Measurements from ENCODE around the gene TRABD2B. TPM values are rescaled to one million over a fixed set of nuclear protein-coding genes. Genes with fewer than 3 reads are reported as not detected.

The TRABD2B gene
- total RNA-seq, 1 experiment from 2014 or later: 0.05 TPM

GRCh38 chr1:47993416-47993740 is 3.8 kb downstream of the TRABD2B start:
- Histone ChIP-seq H4K20me1 (ENCODE audit: insufficient read depth) (no peaks in the 10 kb centered on the region), H3K4me3 (replicated peaks in 1 of 2; ENCODE audit: low read depth in 1 of 2, low read length in 2 of 2) (no peak overlapping the region), H3K9ac (ENCODE audit: low read length) (no peak overlapping the region), H3K27me3 (ENCODE audit: insufficient read depth, low read length) (peaks cover 6% of the 10 kb centered on the region; the same call in 1 of the 2 replicates), H3K27ac (ENCODE audit: low read depth, low read length) (no peak overlapping the region), H3K79me2 (ENCODE audit: insufficient read depth, low read length) (no peaks in the 10 kb centered on the region), H2AFZ (ENCODE audit: low read depth, low read length, poor library complexity, severe bottlenecking) (no peak overlapping the region), H3K9me3 (ENCODE audit: control insufficient read depth in 1 of 2, insufficient read depth in 1 of 2, low read depth in 1 of 2, low read length in 2 of 2) (no peaks in the 10 kb centered on the region), H3K9me2 (ENCODE audit: insufficient read depth) (no peaks in the 10 kb centered on the region), H3K4me1 (ENCODE audit: control insufficient read depth in 1 of 2, insufficient read depth in 2 of 2, low read length in 2 of 2) (peaks cover 6 to 16% of the 10 kb centered on the region in 2 experiments; a peak in 3 of 4 replicates), H3K36me3 (ENCODE audit: control insufficient read depth in 1 of 2, insufficient read depth in 2 of 2, low read length in 2 of 2) (no peaks in the 10 kb centered on the region), H3K4me2 (ENCODE audit: low read length) (no peak overlapping the region)
- ChIA-PET RAD21 (ENCODE audit: low non-redundant PET in 1 of 2, low total read pairs in 2 of 2, uncharacterized antibody in 2 of 2, unreplicated experiment in 2 of 2) (no interaction called here), POLR2A (no interaction called here), CTCF (no interaction called here)
- no peak for ATAC-seq
- no TSS peak for BruUV-seq (replicated peaks)
- TF ChIP-seq CTCF (IDR thresholded peaks at IDR 0.05 in 2 of 3, conservative IDR thresholded peaks at IDR 0.05 in 1 of 3; ENCODE audit: borderline replicate concordance in 1 of 3, insufficient read depth in 1 of 3, low read depth in 2 of 3, low read length in 2 of 3) (no peak), SIN3A (IDR thresholded peaks at IDR 0.05; ENCODE audit: low read depth) (no peak), ZBTB33 (IDR thresholded peaks at IDR 0.05; ENCODE audit: extremely low read depth, insufficient replicate concordance, low read length) (no peak), YY1 (IDR thresholded peaks at IDR 0.05; ENCODE audit: extremely low read depth, insufficient replicate concordance, low read depth, low read length) (no peak), POLR2AphosphoS5 (IDR thresholded peaks at IDR 0.05; ENCODE audit: low read depth, low read length) (no peak), ZNF274 (IDR thresholded peaks at IDR 0.05; ENCODE audit: low read depth, low read length) (no peak)
- intact Hi-C loops (cut with micrococcal nuclease): no loop called here
- DNase-seq (ENCODE audit: low read depth, low spot score): no peak

All from HCT116 (cell line).